ENCODE data around the gene PRKCH. TPM values are rescaled to one million over a fixed set of nuclear protein-coding genes. Genes with fewer than 3 reads are reported as not detected.

The PRKCH gene
- total RNA-seq, 4 donors from 2014 or later = 34.5 to 51.3 (median 45.0) TPM

DNA sequence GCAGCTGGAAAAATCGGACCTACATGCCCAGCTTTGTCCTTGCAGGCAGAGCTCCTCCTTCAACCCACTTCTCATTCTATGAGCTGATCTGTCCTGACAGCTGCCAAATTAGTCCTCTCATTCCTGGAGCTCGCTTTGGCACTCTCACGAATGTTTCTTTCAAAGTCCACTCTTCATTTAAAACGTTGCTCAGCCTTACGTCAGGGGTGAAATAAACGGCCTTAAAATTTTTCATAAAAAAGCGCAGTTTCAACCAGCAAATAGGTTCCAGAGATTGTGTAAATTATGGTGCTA lies 253.1 kb downstream of the PRKCH start:
- Histone ChIP-seq H3K4me1 (peaks cover 15 to 61% (median 31%) of the 10 kb centered on the region in 3 donors), H3K27me3 (no peaks in the 10 kb centered on the region), H3K4me3 (no peak overlapping the region), H3K9me3 (no peaks in the 10 kb centered on the region), H3K27ac (peak overlapping the region; percentile 16 to 81 (median 40)), H3K36me3 (no peaks in the 10 kb centered on the region)
- WGBS, 2 donors = 33 to 60% methylated on average over 6 to 7 of the region's 7 CpGs
- TF ChIP-seq, protein P1, sequence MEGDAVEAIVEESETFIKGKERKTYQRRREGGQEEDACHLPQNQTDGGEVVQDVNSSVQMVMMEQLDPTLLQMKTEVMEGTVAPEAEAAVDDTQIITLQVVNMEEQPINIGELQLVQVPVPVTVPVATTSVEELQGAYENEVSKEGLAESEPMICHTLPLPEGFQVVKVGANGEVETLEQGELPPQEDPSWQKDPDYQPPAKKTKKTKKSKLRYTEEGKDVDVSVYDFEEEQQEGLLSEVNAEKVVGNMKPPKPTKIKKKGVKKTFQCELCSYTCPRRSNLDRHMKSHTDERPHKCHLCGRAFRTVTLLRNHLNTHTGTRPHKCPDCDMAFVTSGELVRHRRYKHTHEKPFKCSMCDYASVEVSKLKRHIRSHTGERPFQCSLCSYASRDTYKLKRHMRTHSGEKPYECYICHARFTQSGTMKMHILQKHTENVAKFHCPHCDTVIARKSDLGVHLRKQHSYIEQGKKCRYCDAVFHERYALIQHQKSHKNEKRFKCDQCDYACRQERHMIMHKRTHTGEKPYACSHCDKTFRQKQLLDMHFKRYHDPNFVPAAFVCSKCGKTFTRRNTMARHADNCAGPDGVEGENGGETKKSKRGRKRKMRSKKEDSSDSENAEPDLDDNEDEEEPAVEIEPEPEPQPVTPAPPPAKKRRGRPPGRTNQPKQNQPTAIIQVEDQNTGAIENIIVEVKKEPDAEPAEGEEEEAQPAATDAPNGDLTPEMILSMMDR (IDR thresholded peaks at IDR 0.05) = no peak
- no peak for TF ChIP-seq POLR2A (IDR thresholded peaks at IDR 0.05)
- no peak for DNase-seq
- intact Hi-C loops (cut with DNase I) = no loop called here

DNA sequence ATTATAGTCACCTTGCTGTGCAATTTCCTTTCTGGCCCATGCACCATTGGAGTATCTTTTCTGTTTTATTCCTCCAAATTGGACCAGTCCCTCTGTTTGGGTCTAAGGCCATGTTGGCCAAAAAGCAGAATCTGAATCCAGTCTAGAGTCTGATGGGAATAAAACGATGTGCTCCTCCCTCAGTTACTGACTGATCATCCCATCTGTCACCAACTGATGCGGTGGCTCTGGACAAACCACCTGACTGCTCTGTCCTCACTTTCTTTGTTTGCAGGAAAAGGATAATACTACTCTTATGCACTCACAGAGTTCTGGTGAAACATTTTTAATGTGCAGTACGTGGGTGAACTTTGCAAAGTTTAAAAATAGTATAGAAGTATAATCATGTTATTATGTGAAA lies 253.7 kb downstream of the PRKCH start:
- no peak for DNase-seq
- H3K4me1 ChIP-seq = peaks cover 8 to 54% (median 24%) of the 10 kb centered on the region in 3 donors
- H3K9me3 ChIP-seq = no peaks in the 10 kb centered on the region
- TF ChIP-seq POLR2A (IDR thresholded peaks at IDR 0.05) = no peak
- TF ChIP-seq, protein P1 (IDR thresholded peaks at IDR 0.05) = no peak
- H3K27ac ChIP-seq = peak overlapping the region in 1 of 4 donors; percentile 54
- no peaks in the 10 kb centered on the region for H3K36me3 ChIP-seq
- H3K27me3 ChIP-seq = no peaks in the 10 kb centered on the region
- intact Hi-C loops (cut with DNase I) = no loop called here
- 83 to 88% methylated on average over 3 of the region's 3 CpGs for WGBS, 2 donors
- H3K4me3 ChIP-seq = no peak overlapping the region

DNA sequence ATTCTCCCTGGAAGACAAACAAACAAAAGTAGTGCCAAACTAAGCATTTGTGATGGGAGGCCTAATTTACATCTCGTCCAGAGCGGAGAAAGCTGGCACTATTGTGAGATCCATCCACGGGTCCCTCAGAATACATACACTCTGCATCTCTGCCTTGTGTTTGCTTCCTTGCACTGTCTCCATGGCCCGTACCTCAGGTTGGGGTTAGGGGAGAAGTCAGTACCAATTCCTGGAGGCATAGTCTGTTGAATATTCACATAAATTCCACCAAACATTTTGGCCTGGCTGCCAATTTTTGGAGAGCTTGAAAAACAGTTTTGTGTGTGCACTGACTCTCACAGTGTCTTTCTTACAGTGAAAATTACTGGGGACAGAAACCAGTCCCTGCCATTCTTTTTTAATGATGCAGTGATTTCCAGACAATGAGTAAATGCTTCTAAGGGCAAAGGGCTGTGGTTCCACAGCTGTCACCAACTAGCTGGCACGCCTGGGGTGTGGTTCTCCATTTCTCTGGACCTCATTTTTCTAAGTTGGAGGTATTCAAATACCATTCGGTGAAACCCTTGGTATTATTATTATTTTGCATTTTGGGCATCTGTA lies 254.3 kb downstream of the PRKCH start:
- 82% methylated on average over 6 of the region's 6 CpGs for WGBS, 2 donors
- H3K4me3 ChIP-seq = no peak overlapping the region
- H3K27ac ChIP-seq = no peak overlapping the region
- H3K4me1 ChIP-seq = peaks cover 5 to 49% (median 19%) of the 10 kb centered on the region in 3 donors
- no peaks in the 10 kb centered on the region for H3K36me3 ChIP-seq
- no peaks in the 10 kb centered on the region for H3K9me3 ChIP-seq
- intact Hi-C loops (cut with DNase I) = no loop called here
- H3K27me3 ChIP-seq = no peaks in the 10 kb centered on the region
- no peak for DNase-seq
- TF ChIP-seq, protein P1 (IDR thresholded peaks at IDR 0.05) = no peak
- no peak for TF ChIP-seq POLR2A (IDR thresholded peaks at IDR 0.05)

DNA sequence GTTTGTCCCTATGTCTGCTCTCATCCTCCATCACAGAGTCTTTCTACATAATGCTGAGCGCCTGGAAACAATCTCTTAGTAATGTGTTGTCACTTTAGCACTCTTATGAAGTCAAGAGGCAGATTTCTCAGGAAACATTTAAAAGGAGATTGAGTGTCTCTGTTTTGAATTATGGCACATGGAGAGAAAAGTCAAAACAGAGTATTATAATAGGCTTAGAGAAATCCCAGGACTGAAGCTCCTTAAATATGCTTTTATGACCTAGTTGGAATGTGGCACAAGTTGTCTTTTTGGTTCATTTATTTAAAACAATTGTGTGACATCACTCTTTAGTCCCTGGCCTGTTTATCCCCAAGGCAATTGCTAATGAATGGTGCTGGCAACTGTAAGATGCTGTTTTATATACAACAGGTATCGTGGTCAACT lies 256.1 kb downstream of the PRKCH start:
- Histone ChIP-seq H3K9me3 (no peaks in the 10 kb centered on the region), H3K4me3 (no peak overlapping the region)

DNA sequence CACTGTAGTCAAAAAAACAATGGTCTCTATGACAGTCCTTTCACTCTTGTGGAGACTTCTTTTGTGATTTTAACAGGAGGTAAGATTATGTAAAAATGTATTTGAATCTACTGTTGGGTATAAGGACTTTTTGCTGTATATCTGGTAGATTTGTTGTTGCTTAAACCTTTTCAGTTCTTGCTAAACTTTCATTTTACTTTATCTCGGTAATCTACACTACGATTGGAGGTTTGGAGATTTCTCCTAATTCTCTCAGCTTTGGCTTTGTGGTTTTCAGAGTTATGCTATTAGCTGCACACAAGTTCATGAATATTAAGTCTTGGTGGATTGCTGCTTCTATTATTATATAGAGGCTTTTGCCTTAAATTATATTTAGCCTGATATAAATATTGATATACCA lies 257.4 kb downstream of the PRKCH start:
- Histone ChIP-seq H3K27ac (no peak overlapping the region), H3K9me3 (no peaks in the 10 kb centered on the region), H3K4me3 (no peak overlapping the region), H3K27me3 (no peaks in the 10 kb centered on the region), H3K36me3 (no peaks in the 10 kb centered on the region), H3K4me1 (peaks cover 5 to 30% (median 5%) of the 10 kb centered on the region in 3 donors)
- no peak for TF ChIP-seq POLR2A (IDR thresholded peaks at IDR 0.05)
- TF ChIP-seq, protein P1 (IDR thresholded peaks at IDR 0.05) = no peak
- WGBS, 2 donors = 75 to 76% methylated on average over 2 of the region's 2 CpGs
- intact Hi-C loops (cut with DNase I) = no loop called here
- no peak for DNase-seq

More for the DNA sequence above, 256.1 kb downstream of the PRKCH start:
- 51 to 55% methylated on average over 2 of the region's 2 CpGs for WGBS, 2 donors
- H3K27ac ChIP-seq = no peak overlapping the region
- TF ChIP-seq, protein P1 (IDR thresholded peaks at IDR 0.05) = no peak
- no peak for DNase-seq
- H3K4me1 ChIP-seq = peaks cover 5 to 38% (median 15%) of the 10 kb centered on the region in 3 donors
- H3K27me3 ChIP-seq = no peaks in the 10 kb centered on the region
- H3K36me3 ChIP-seq = no peaks in the 10 kb centered on the region
- intact Hi-C loops (cut with DNase I) = no loop called here

Measured in esophagus squamous epithelium (tissue), 5 donors.